Lower leg skin (tissue), 3 donors: ENCODE results near the gene NELFB.

Experiments
- POLR2A ChIP-seq, 2 donors: fragments of 450-650 bp; IDR thresholded peaks; one replicate each; pipeline ENCODE4 v1.6.1; 2016 to 2017; ENCODE audit warnings: antibody characterized with exemption in 2 of 2, mild to moderate bottlenecking in 1 of 2, moderate library complexity in 1 of 2
- TF ChIP-seq, protein P1 (sequence below), 3 donors: fragments of 450-650 bp; IDR thresholded peaks; one replicate each; pipeline ENCODE4 v1.5.1; 2016; ENCODE audit warnings: antibody characterized with exemption in 3 of 3, mild to moderate bottlenecking in 3 of 3, moderate library complexity in 2 of 3

DNA sequence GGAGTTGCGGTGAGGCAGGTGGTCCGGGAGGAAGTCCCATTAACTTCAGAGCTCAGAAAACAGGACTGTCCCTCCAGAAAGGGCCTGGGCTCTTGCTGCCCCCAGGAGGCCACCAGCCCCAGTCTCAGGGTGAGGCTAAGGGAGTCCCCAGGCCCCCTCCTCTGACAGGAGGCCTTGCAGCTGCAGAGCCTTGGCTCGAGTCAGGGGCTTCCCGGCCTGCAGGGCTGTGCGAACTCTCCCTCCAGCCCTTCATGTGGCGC lies 7.3 kb upstream of the NELFB start:
- TF ChIP-seq POLR2A (IDR thresholded peaks at IDR 0.05): no peak
- TF ChIP-seq, protein P1, sequence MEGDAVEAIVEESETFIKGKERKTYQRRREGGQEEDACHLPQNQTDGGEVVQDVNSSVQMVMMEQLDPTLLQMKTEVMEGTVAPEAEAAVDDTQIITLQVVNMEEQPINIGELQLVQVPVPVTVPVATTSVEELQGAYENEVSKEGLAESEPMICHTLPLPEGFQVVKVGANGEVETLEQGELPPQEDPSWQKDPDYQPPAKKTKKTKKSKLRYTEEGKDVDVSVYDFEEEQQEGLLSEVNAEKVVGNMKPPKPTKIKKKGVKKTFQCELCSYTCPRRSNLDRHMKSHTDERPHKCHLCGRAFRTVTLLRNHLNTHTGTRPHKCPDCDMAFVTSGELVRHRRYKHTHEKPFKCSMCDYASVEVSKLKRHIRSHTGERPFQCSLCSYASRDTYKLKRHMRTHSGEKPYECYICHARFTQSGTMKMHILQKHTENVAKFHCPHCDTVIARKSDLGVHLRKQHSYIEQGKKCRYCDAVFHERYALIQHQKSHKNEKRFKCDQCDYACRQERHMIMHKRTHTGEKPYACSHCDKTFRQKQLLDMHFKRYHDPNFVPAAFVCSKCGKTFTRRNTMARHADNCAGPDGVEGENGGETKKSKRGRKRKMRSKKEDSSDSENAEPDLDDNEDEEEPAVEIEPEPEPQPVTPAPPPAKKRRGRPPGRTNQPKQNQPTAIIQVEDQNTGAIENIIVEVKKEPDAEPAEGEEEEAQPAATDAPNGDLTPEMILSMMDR (IDR thresholded peaks at IDR 0.05): no peak
